ENCODE data around the gene DCUN1D2. TPM values are rescaled to one million over a fixed set of nuclear protein-coding genes. Genes with fewer than 3 reads are reported as not detected.

Gene DCUN1D2
- total RNA-seq, 3 donors from 2014 or later = 17.7 to 32.4 (median 22.6) TPM

- Histone ChIP-seq H3K4me3 (no peak overlapping the region), H3K36me3 (ENCODE audit: low read depth) (peaks cover 5% of the 10 kb centered on the region), H3K4me1 (ENCODE audit: low read depth) (peaks cover 3% of the 10 kb centered on the region), H3K9me3 (no peaks in the 10 kb centered on the region)
- no peak for ATAC-seq
- DNase-seq = no peak
- intact Hi-C loops (cut with DNase I, micrococcal nuclease) = no loop called here
- no peak for TF ChIP-seq CTCF (IDR thresholded peaks at IDR 0.05)
Measured at GRCh38 chr13:113537205-113537604, 46.7 kb upstream of the DCUN1D2 start.

GRCh38 chr13:113536461-113537110, 46.1 kb upstream of the DCUN1D2 start:
- peaks cover 3% of the 10 kb centered on the region for H3K4me1 ChIP-seq (ENCODE audit: low read depth)
- intact Hi-C loops (cut with DNase I, micrococcal nuclease) = no loop called here
- ATAC-seq (no peak), DNase-seq (no peak)
- TF ChIP-seq CTCF (IDR thresholded peaks at IDR 0.05) = no peak
- no peak overlapping the region for H3K4me3 ChIP-seq
- peaks cover 5% of the 10 kb centered on the region for H3K36me3 ChIP-seq (ENCODE audit: low read depth)
- H3K9me3 ChIP-seq = no peaks in the 10 kb centered on the region

- DNase-seq (peak in 2 of 3 donors; percentile 43 to 59), ATAC-seq (peak; percentile 95)
- no peaks in the 10 kb centered on the region for H3K9me3 ChIP-seq
- no peak overlapping the region for H3K4me3 ChIP-seq
- H3K36me3 ChIP-seq (ENCODE audit: low read depth) = peaks cover 5% of the 10 kb centered on the region
- TF ChIP-seq CTCF (IDR thresholded peaks at IDR 0.05) = no peak
- peaks cover 3% of the 10 kb centered on the region for H3K4me1 ChIP-seq (ENCODE audit: low read depth)
- intact Hi-C loops (cut with DNase I, micrococcal nuclease) = no loop called here
Measured at GRCh38 chr13:113535381-113535781, 44.9 kb upstream of the DCUN1D2 start.

GRCh38 chr13:113534236-113534860, 43.8 kb upstream of the DCUN1D2 start:
- intact Hi-C loops (cut with DNase I, micrococcal nuclease) = no loop called here
- Histone ChIP-seq H3K9me3 (no peaks in the 10 kb centered on the region), H3K36me3 (ENCODE audit: low read depth) (peaks cover 5% of the 10 kb centered on the region), H3K4me3 (no peak overlapping the region), H3K4me1 (ENCODE audit: low read depth) (peaks cover 3% of the 10 kb centered on the region)
- no peak for TF ChIP-seq CTCF (IDR thresholded peaks at IDR 0.05)
- no peak for ATAC-seq
- peak in 1 of 3 donors; percentile 14 for DNase-seq

- Histone ChIP-seq H3K9me3 (no peaks in the 10 kb centered on the region), H3K4me1 (ENCODE audit: low read depth) (peaks cover 3% of the 10 kb centered on the region), H3K36me3 (ENCODE audit: low read depth) (peaks cover 5% of the 10 kb centered on the region), H3K4me3 (no peak overlapping the region)
- no peak for TF ChIP-seq CTCF (IDR thresholded peaks at IDR 0.05)
- no peak for ATAC-seq
- DNase-seq = no peak
- intact Hi-C loops (cut with DNase I, micrococcal nuclease) = no loop called here
Measured at GRCh38 chr13:113533161-113533840, 42.8 kb upstream of the DCUN1D2 start.

All from mucosa of descending colon (tissue), 3 donors.